Thyroid gland (tissue), 4 donors: ENCODE results near the gene SKIC8. TPM values are rescaled to one million over a fixed set of nuclear protein-coding genes. Genes with fewer than 3 reads are reported as not detected.

ENCODE experiments used
- DNase-seq, 2 donors: peaks; one replicate each; pipeline ENCODE4 v3.0.0-alpha.2; 2019
- H3K27ac ChIP-seq, 3 donors: fragments of 200-600 bp; sonication (generic); 1 replicate in 2 of 3; 2 replicates in 1 of 3; pipeline ENCODE4 v1.5.1; 2016 to 2019; ENCODE audit warnings: mild to moderate bottlenecking in 1 of 3, moderate library complexity in 1 of 3
- H3K27me3 ChIP-seq: fragments of 200-600 bp; sonication (generic); one replicate; pipeline ENCODE4 v1.5.1; 2019
- H3K36me3 ChIP-seq, 2 donors: fragments of 200-600 bp; sonication (generic); one replicate each; pipeline ENCODE4 v1.5.1; 2016 to 2019
- H3K4me1 ChIP-seq, 2 donors: fragments of 200-600 bp; sonication (generic); one replicate each; pipeline ENCODE4 v1.5.1; 2017 to 2019
- H3K4me3 ChIP-seq, 3 donors: fragments of 200-600 bp; sonication (generic); replicated peaks in 1 of 3; 1 replicate in 2 of 3; 2 replicates in 1 of 3; pipeline ENCODE4 v1.5.1; 2016; ENCODE audit warnings: mild to moderate bottlenecking in 1 of 3
- H3K9me3 ChIP-seq: fragments of 200-600 bp; sonication (generic); one replicate; pipeline ENCODE4 v1.5.1; 2017
- CTCF ChIP-seq, 6 experiments: fragments of 200-600 bp in 3 of 6; fragments of 450-650 bp in 3 of 6; sonication (generic) in 3 of 6; IDR thresholded peaks; one replicate each; pipeline ENCODE4 v1.5.1; 2016 to 2019; ENCODE audit warnings: antibody characterized with exemption in 6 of 6, mild to moderate bottlenecking in 2 of 6, inconsistent platforms in 1 of 6, moderate library complexity in 1 of 6
- POLR2A ChIP-seq, 2 donors: fragments of 450-650 bp; IDR thresholded peaks; one replicate each; pipeline ENCODE4 v1.6.1; 2017; ENCODE audit warnings: antibody characterized with exemption in 2 of 2, mild to moderate bottlenecking in 2 of 2, moderate library complexity in 1 of 2
- WGBS, 2 donors: methylation state at CpG; one replicate each; pipeline ENCODE4 v1.1.5; 2017; 5-methylcytosine and 5-hydroxymethylcytosine counted together
- intact Hi-C: fragments of 100-400 bp; cut with DNase I; formaldehyde crosslinking; loops from one replicate; pipeline ENCODE4 v1.15.1; 2023
- total RNA-seq, 4 donors: library from RNA; depleted of rRNA; stranded (reverse); fragments of >200 nt; gene quantifications; one replicate each; pipeline ENCODE4 v1.2.3, GENCODE V29; 2016

The SKIC8 gene
- total RNA-seq, 4 donors from 2014 or later: 87.0 to 113 (median 101) TPM

DNA sequence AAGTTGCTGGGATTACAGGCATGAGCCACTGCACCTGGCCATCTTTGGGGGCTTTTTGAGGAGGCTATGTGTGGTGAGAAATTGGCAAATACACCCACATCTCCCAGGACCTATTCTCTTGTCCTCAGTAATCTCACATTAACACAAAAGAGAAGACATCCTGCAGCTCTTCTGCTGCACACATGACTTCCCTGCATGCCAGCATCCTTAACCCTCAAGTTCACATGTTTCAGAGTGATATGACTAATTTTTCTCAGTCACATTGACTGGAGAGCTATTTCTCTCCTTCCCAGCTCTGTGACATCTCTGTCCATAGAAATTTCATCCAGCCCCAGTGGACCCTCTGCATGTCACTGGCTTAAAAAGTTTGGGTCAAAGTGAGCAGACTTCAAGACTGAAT is 1.9 kb upstream of the SKIC8 start:
- intact Hi-C loops: no loop called here
- TF ChIP-seq POLR2A (IDR thresholded peaks at IDR 0.05): no peak
- TF ChIP-seq CTCF (IDR thresholded peaks at IDR 0.05): no peak
- Histone ChIP-seq H3K27ac (no peak overlapping the region), H3K36me3 (no peaks in the 10 kb centered on the region), H3K9me3 (no peaks in the 10 kb centered on the region), H3K4me1 (peaks cover 7 to 17% of the 10 kb centered on the region in 2 donors), H3K27me3 (no peaks in the 10 kb centered on the region), H3K4me3 (no peak overlapping the region)
- DNase-seq: no peak

DNA sequence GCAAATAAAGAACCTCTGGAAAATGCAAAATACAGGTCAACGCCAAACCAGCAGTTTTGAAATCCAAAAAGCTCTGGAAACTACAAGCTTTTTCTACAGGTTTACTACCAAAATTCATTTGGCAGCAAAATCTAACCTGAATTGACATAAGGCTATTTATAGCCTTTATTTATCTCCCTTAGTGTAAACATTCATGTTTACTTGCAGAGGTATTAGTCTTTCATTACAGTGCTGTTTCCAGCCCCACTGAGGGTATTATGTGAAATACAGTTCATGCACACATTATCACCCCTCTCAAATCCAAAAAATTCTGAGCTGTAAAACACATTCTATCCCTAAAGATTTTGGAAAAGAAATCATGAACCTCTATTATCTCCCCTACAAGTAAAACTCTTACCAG is 7.2 kb downstream of the SKIC8 start:
- Histone ChIP-seq H3K4me1 (no peaks in the 10 kb centered on the region), H3K27ac (no peak overlapping the region), H3K9me3 (no peaks in the 10 kb centered on the region), H3K27me3 (no peaks in the 10 kb centered on the region), H3K36me3 (peaks cover 3 to 25% of the 10 kb centered on the region in 2 donors), H3K4me3 (no peak overlapping the region)
- DNase-seq: no peak
- WGBS, 2 donors: 97 to 100% methylated on average over 1 of the region's 1 CpG
- intact Hi-C loops: no loop called here
- TF ChIP-seq POLR2A (IDR thresholded peaks at IDR 0.05): no peak
- TF ChIP-seq CTCF (IDR thresholded peaks at IDR 0.05): no peak

DNA sequence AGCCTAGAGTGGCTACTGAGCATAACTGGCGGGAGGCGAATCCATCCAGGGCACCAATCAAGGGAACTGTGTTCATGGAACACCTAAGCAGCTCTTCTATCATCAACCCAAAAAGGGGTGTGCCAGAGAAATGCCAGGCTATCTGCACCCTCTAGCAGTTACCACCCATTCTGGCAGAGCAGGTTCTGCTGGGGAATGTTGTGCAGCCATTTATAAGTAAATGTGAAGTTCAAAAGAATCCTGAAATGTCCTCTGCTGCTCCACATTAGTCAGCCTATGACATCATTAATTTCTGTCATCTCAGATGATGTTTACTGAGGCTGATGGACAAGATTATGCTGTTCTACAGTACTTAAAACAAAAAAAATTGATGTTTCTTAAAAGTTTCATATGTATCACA is 7.7 kb downstream of the SKIC8 start:
- no peak for TF ChIP-seq POLR2A (IDR thresholded peaks at IDR 0.05)
- no peak for TF ChIP-seq CTCF (IDR thresholded peaks at IDR 0.05)
- H3K27me3 ChIP-seq: no peaks in the 10 kb centered on the region
- H3K4me3 ChIP-seq: no peak overlapping the region
- no peaks in the 10 kb centered on the region for H3K9me3 ChIP-seq
- H3K4me1 ChIP-seq: no peaks in the 10 kb centered on the region
- intact Hi-C loops: no loop called here
- peaks cover 3 to 25% of the 10 kb centered on the region in 2 donors for H3K36me3 ChIP-seq
- no peak overlapping the region for H3K27ac ChIP-seq
- DNase-seq: no peak
- WGBS, 2 donors: 96% methylated on average over 2 of the region's 2 CpGs

DNA sequence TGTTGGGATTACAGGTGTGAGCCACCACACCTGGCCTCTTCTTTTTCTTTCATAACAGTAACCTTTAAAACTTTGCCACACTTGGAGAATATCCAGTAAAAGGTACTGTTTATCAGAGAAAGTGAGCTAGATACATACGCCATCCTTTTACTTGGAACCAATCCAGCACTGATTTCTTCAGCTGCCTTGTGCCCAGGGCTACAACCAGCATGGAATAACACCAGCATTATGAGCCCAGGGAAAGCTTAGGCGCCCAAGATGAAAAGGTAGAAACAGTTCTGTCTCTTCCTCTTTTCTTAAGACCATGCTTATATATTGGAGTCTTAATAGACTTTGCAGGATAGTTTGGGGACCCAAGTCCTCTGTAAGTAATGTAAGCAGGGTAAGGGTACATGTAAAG is 8.4 kb downstream of the SKIC8 start:
- intact Hi-C loops: no loop called here
- no peak overlapping the region for H3K27ac ChIP-seq
- peaks cover 3 to 28% of the 10 kb centered on the region in 2 donors for H3K36me3 ChIP-seq
- 71 to 90% methylated on average over 2 of the region's 2 CpGs for WGBS, 2 donors
- H3K27me3 ChIP-seq: no peaks in the 10 kb centered on the region
- DNase-seq: no peak
- no peaks in the 10 kb centered on the region for H3K9me3 ChIP-seq
- no peaks in the 10 kb centered on the region for H3K4me1 ChIP-seq
- H3K4me3 ChIP-seq: no peak overlapping the region
- TF ChIP-seq CTCF (IDR thresholded peaks at IDR 0.05): no peak

GRCh38 chr15:78290222-78290621 is 9.2 kb downstream of the SKIC8 start:
- DNase-seq: no peak
- intact Hi-C loops: no loop called here
- H3K27me3 ChIP-seq: no peaks in the 10 kb centered on the region
- peaks cover 3 to 28% of the 10 kb centered on the region in 2 donors for H3K36me3 ChIP-seq
- no peak overlapping the region for H3K27ac ChIP-seq
- H3K4me3 ChIP-seq: no peak overlapping the region
- no peaks in the 10 kb centered on the region for H3K4me1 ChIP-seq
- no peaks in the 10 kb centered on the region for H3K9me3 ChIP-seq
- WGBS, 2 donors: 65 to 73% methylated on average over 3 of the region's 3 CpGs
- no peak for TF ChIP-seq POLR2A (IDR thresholded peaks at IDR 0.05)
- no peak for TF ChIP-seq CTCF (IDR thresholded peaks at IDR 0.05)
